Renal pelvis (tissue), 4 donors: Measurements from ENCODE around the gene PSMD2. TPM values are rescaled to one million over a fixed set of nuclear protein-coding genes. Genes with fewer than 3 reads are reported as not detected.

Experiments used
- DNase-seq: peaks from one replicate; pipeline ENCODE4 v3.0.0-alpha.2; 2013
- polyA plus RNA-seq, 3 donors: library from polyadenylated mRNA; unstranded; fragments of 120-200 nt; gene quantifications; one replicate each; pipeline ENCODE4 v1.2.1, GENCODE V29; 2013; ENCODE audit not compliant: insufficient read length in 3 of 3

The PSMD2 gene
- polyA plus RNA-seq, 3 donors = 214 to 250 (median 245) TPM

- DNase-seq = no peak
Observed at GRCh38 chr3:184352897-184353545, 54.0 kb downstream of the PSMD2 start.

- no peak for DNase-seq
Observed at GRCh38 chr3:184353546-184353941, 54.5 kb downstream of the PSMD2 start.

GRCh38 chr3:184354121-184354728, 55.2 kb downstream of the PSMD2 start:
- DNase-seq = no peak

GRCh38 chr3:184354754-184355153, 55.7 kb downstream of the PSMD2 start:
- DNase-seq = no peak

GRCh38 chr3:184355261-184356040, 56.4 kb downstream of the PSMD2 start:
- DNase-seq = no peak

- DNase-seq = no peak
Observed at GRCh38 chr3:184357248-184358123, 58.4 kb downstream of the PSMD2 start.

- no peak for DNase-seq
Observed at GRCh38 chr3:184358124-184358767, 59.2 kb downstream of the PSMD2 start.

Other genes with a start within 250 kb of the PSMD2 start
- not detected for gene HTR3C, start 246.2 kb upstream of the PSMD2 start, polyA plus RNA-seq
- gene HTR3E, start 202.2 kb upstream of the PSMD2 start, polyA plus RNA-seq = under 1 TPM in 1 of 3 donors, not detected in 2; 0.07 TPM
- 10 to 100 TPM; 49.2 to 55.3 (median 55.3) TPM for gene EIF2B5, start 163.9 kb upstream of the PSMD2 start, polyA plus RNA-seq
- gene DVL3, start 143.9 kb upstream of the PSMD2 start, polyA plus RNA-seq = 10 to 100 TPM; 81.8 to 97.5 (median 82.1) TPM
- gene AP2M1, start 124.4 kb upstream of the PSMD2 start, polyA plus RNA-seq = 100 to 1,000 TPM; 331 to 367 (median 357) TPM
- 10 to 100 TPM; 65.0 to 73.6 (median 69.7) TPM for gene ABCF3, start 113.0 kb upstream of the PSMD2 start, polyA plus RNA-seq
- gene VWA5B2, start 69.7 kb upstream of the PSMD2 start, polyA plus RNA-seq = 1 to 10 TPM; 2.1 to 3.1 (median 2.5) TPM
- 10 to 100 TPM; 38.7 to 41.7 (median 40.6) TPM for gene ALG3, start 50.3 kb upstream of the PSMD2 start, polyA plus RNA-seq
- 1 to 10 TPM; 3.1 to 3.3 (median 3.2) TPM for gene EEF1AKMT4, start 49.6 kb upstream of the PSMD2 start, polyA plus RNA-seq
- gene CAMK2N2, start 37.7 kb upstream of the PSMD2 start, polyA plus RNA-seq = under 1 TPM in 1 of 3 donors, not detected in 2; 0.19 TPM
- under 1 TPM in 2 of 3 donors, not detected in 1; 0.04 to 0.10 TPM for gene ECE2, start 23.2 kb upstream of the PSMD2 start, polyA plus RNA-seq
- 100 to 1,000 TPM; 190 to 251 (median 207) TPM for gene EIF4G1, start 15.4 kb downstream of the PSMD2 start, polyA plus RNA-seq
- 10 to 100 TPM; 11.2 to 14.3 (median 13.7) TPM for gene FAM131A, start 38.4 kb downstream of the PSMD2 start, polyA plus RNA-seq
- 10 to 100 TPM; 11.7 to 18.4 (median 17.7) TPM for gene CLCN2, start 62.4 kb downstream of the PSMD2 start, polyA plus RNA-seq
- gene POLR2H, start 62.5 kb downstream of the PSMD2 start, polyA plus RNA-seq = 100 to 1,000 TPM in 2 of 3 donors, 10 to 100 TPM in 1; 85.3 to 110 (median 106) TPM
- 1 to 10 TPM; 2.1 to 2.7 (median 2.5) TPM for gene THPO, start 79.0 kb downstream of the PSMD2 start, polyA plus RNA-seq
- 10 to 100 TPM; 12.5 to 20.4 (median 16.1) TPM for gene CHRD, start 80.8 kb downstream of the PSMD2 start, polyA plus RNA-seq